Islet of Langerhans (tissue), 1 donor: ENCODE results near the gene RSBN1L.

Experiments used
- FAIRE-seq: peaks from one replicate; lab custom pipeline; 2011; peaks lifted over from hg19 to GRCh38; lab: Jason Lieb, UNC

RSBN1L gene

GRCh38 chr7:77731716-77732115 is 35.5 kb downstream of the RSBN1L start:
- no peak for FAIRE-seq

- FAIRE-seq, result peak; percentile 85
These were observed 38.6 kb downstream of the RSBN1L start for GRCh38 chr7:77734659-77735421.

GRCh38 chr7:77735457-77735856 is 39.2 kb downstream of the RSBN1L start:
- FAIRE-seq, result peak; percentile 21

GRCh38 chr7:77736991-77737390 is 40.7 kb downstream of the RSBN1L start:
- peak; percentile 82 for FAIRE-seq

GRCh38 chr7:77738382-77738781 is 42.1 kb downstream of the RSBN1L start:
- FAIRE-seq, result no peak

- FAIRE-seq, result no peak
These were observed 42.6 kb downstream of the RSBN1L start for GRCh38 chr7:77738871-77739270.

GRCh38 chr7:77740257-77740656 is 44.0 kb downstream of the RSBN1L start:
- no peak for FAIRE-seq

GRCh38 chr7:77743518-77743917 is 47.3 kb downstream of the RSBN1L start:
- no peak for FAIRE-seq

GRCh38 chr7:77745746-77746145 is 49.5 kb downstream of the RSBN1L start:
- no peak for FAIRE-seq

- no peak for FAIRE-seq
These were observed 50.0 kb downstream of the RSBN1L start for GRCh38 chr7:77746164-77746823.

- FAIRE-seq, result no peak
These were observed 50.5 kb downstream of the RSBN1L start for GRCh38 chr7:77746824-77747165.

- no peak for FAIRE-seq
These were observed 50.9 kb downstream of the RSBN1L start for GRCh38 chr7:77747178-77747577.

GRCh38 chr7:77747718-77748117 is 51.5 kb downstream of the RSBN1L start:
- no peak for FAIRE-seq

- FAIRE-seq, result no peak
These were observed 55.8 kb downstream of the RSBN1L start for GRCh38 chr7:77752016-77752415.

GRCh38 chr7:77753173-77753572 is 56.9 kb downstream of the RSBN1L start:
- FAIRE-seq, result peak; percentile 65

GRCh38 chr7:77757589-77757988 is 61.3 kb downstream of the RSBN1L start:
- no peak for FAIRE-seq

GRCh38 chr7:77759294-77759889 is 63.1 kb downstream of the RSBN1L start:
- peak; percentile 97 for FAIRE-seq

GRCh38 chr7:77760809-77761453 is 64.7 kb downstream of the RSBN1L start:
- no peak for FAIRE-seq

- peak; percentile 17 for FAIRE-seq
These were observed 69.2 kb downstream of the RSBN1L start for GRCh38 chr7:77765481-77765880.

GRCh38 chr7:77765906-77766800 is 69.9 kb downstream of the RSBN1L start:
- FAIRE-seq, result no peak

- FAIRE-seq, result no peak
These were observed 70.7 kb downstream of the RSBN1L start for GRCh38 chr7:77766801-77767605.
